GM23248 (cell line): ENCODE data around the gene BDH1. TPM values are rescaled to one million over a fixed set of nuclear protein-coding genes. Genes with fewer than 3 reads are reported as not detected.

Source experiments
- DNase-seq: peaks from one replicate; pipeline ENCODE4 v3.0.0-alpha.2; 2015
- H2AFZ ChIP-seq: fragments of 200-600 bp; sonication (generic); 2 replicates; pipeline ENCODE4 v1.6.1; 2016; ENCODE audit warnings: antibody characterized with exemption
- H3F3A ChIP-seq: fragments of 200-600 bp; sonication (generic); 2 replicates; pipeline ENCODE4 v1.6.1; 2016; ENCODE audit warnings: mild to moderate bottlenecking, antibody characterized with exemption, mixed run types; ENCODE audit not compliant: insufficient read depth
- H3K27ac ChIP-seq: fragments of 200-600 bp; sonication (generic); 2 replicates; pipeline ENCODE4 v1.5.1; 2016; ENCODE audit warnings: mild to moderate bottlenecking
- H3K27me3 ChIP-seq: fragments of 200-600 bp; sonication (generic); replicated peaks from 2 replicates; pipeline ENCODE4 v1.6.1; 2016; ENCODE audit warnings: mild to moderate bottlenecking; ENCODE audit not compliant: insufficient read depth
- H3K36me3 ChIP-seq: fragments of 200-600 bp; sonication (generic); 2 replicates; pipeline ENCODE4 v1.6.1; 2016; ENCODE audit warnings: low read depth, mild to moderate bottlenecking
- H3K4me1 ChIP-seq: fragments of 200-600 bp; sonication (generic); 2 replicates; pipeline ENCODE4 v1.6.1; 2016; ENCODE audit warnings: mild to moderate bottlenecking; ENCODE audit not compliant: insufficient read depth
- H3K4me2 ChIP-seq: fragments of 200-600 bp; sonication (generic); one replicate; pipeline ENCODE4 v1.6.1; 2016; ENCODE audit warnings: mild to moderate bottlenecking; ENCODE audit not compliant: unreplicated experiment
- H3K4me3 ChIP-seq: fragments of 200-600 bp; sonication (generic); 2 replicates; pipeline ENCODE4 v1.5.1; 2016; ENCODE audit warnings: mild to moderate bottlenecking
- H3K79me2 ChIP-seq: fragments of 200-600 bp; sonication (generic); 2 replicates; pipeline ENCODE4 v1.6.1; 2016; ENCODE audit warnings: mild to moderate bottlenecking; ENCODE audit not compliant: insufficient read depth
- H3K9ac ChIP-seq: fragments of 200-600 bp; sonication (generic); 2 replicates; pipeline ENCODE4 v1.6.1; 2016; ENCODE audit warnings: mild to moderate bottlenecking
- H3K9me2 ChIP-seq: fragments of 200-600 bp; sonication (generic); 2 replicates; pipeline ENCODE4 v1.6.1; 2016; ENCODE audit warnings: mixed run types, mild to moderate bottlenecking, moderate library complexity; ENCODE audit not compliant: insufficient read depth
- H3K9me3 ChIP-seq: fragments of 200-600 bp; sonication (generic); one replicate; pipeline ENCODE4 v1.6.1; 2017; ENCODE audit warnings: low read depth
- H4K20me1 ChIP-seq: fragments of 200-600 bp; sonication (generic); 2 replicates; pipeline ENCODE4 v1.6.0; 2016; ENCODE audit not compliant: insufficient read depth
- EZH2 ChIP-seq: fragments of 200-600 bp; sonication (generic); IDR thresholded peaks from 2 replicates; pipeline ENCODE4 v1.6.1; 2018; ENCODE audit warnings: antibody characterized with exemption, mild to moderate bottlenecking; ENCODE audit not compliant: insufficient read depth, poor library complexity, severe bottlenecking
- EZH2phosphoT487 ChIP-seq: fragments of 200-600 bp; sonication (generic); IDR thresholded peaks from 2 replicates; pipeline ENCODE4 v1.6.1; 2018; ENCODE audit warnings: antibody characterized with exemption, moderate library complexity, mild to moderate bottlenecking, low read depth; ENCODE audit not compliant: insufficient read depth
- WGBS, 2 experiments: methylation state at CpG; one replicate each; pipeline ENCODE4 v1.1.6; 2015 to 2017; ENCODE audit warnings: low lambda C conversion rate in 2 of 2, low coverage in 1 of 2; ENCODE audit errors: missing lambda C conversion rate in 2 of 2; 5-methylcytosine and 5-hydroxymethylcytosine counted together
- in situ Hi-C: fragments of 300-500 bp; cut with MboI; formaldehyde crosslinking; loops from 2 replicates; pipeline ENCODE4 v1.15.0; 2020
- polyA plus RNA-seq: library from polyadenylated mRNA; unstranded; fragments of >200 nt; fragmentation: Nextera tagmentation; extraction: Ambion mirVana; gene quantifications from 2 replicates; pipeline ENCODE4 v1.2.1, GENCODE V29; 2016
- total RNA-seq: library from RNA; depleted of rRNA; stranded (reverse); fragments of >200 nt; shearing (Covaris generic); gene quantifications from 2 replicates; pipeline ENCODE4 v1.2.3, GENCODE V29; 2014

BDH1 gene
- total and polyA plus RNA-seq, 2 experiments from 2014 or later, result 2.7 to 3.4 TPM

- Histone ChIP-seq H3K36me3 (no peaks in the 10 kb centered on the region), H3K79me2 (no peaks in the 10 kb centered on the region), H3K4me3 (no peak overlapping the region), H3K27ac (no peak overlapping the region), H3K4me2 (no peak overlapping the region), H3K9ac (no peak overlapping the region), H3K4me1 (peaks cover 4% of the 10 kb centered on the region; the same call in 1 of the 2 replicates), H3K27me3 (no peaks in the 10 kb centered on the region; the same call in 1 of the 2 replicates), H3K9me2 (no peaks in the 10 kb centered on the region), H3F3A (no peaks in the 10 kb centered on the region), H3K9me3 (no peaks in the 10 kb centered on the region), H2AFZ (no peak overlapping the region), H4K20me1 (no peaks in the 10 kb centered on the region)
- no peak for DNase-seq
- WGBS, 2 experiments, result 69 to 76% methylated on average over 8 of the region's 8 CpGs
- TF ChIP-seq EZH2, result no peak
- no peak for TF ChIP-seq EZH2phosphoT487
- in situ Hi-C loops, result no loop called here
These were observed 31.6 kb downstream of the BDH1 start for GRCh38 chr3:197524128-197524527.

DNA sequence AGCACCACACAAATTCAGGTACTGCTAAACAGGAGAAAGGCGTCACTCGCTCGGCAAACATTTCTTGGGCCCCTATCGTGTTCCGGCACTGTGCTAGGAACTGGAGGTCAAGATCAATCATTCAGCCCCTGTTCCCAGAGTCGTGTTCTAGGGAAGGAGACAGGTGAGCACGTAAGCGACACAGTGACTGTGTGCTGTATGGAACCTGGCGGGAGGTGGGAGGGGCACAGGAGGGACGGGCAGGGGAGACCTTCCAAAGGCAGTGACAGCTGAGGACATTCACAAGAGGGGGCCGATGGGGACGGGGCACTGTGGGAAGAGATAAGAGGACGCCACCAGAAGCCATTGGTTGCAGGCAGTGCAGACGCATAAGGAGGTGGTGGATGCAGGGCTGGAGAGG lies 32.2 kb downstream of the BDH1 start:
- Histone ChIP-seq H3F3A (no peaks in the 10 kb centered on the region), H3K9ac (no peak overlapping the region), H3K4me3 (no peak overlapping the region), H3K4me2 (no peak overlapping the region), H3K79me2 (no peaks in the 10 kb centered on the region), H3K27ac (no peak overlapping the region), H3K36me3 (no peaks in the 10 kb centered on the region), H3K27me3 (no peaks in the 10 kb centered on the region; the same call in 1 of the 2 replicates), H3K9me3 (no peaks in the 10 kb centered on the region), H3K9me2 (no peaks in the 10 kb centered on the region), H4K20me1 (no peaks in the 10 kb centered on the region), H3K4me1 (peaks cover 4% of the 10 kb centered on the region; the same call in 1 of the 2 replicates), H2AFZ (no peak overlapping the region)
- no peak for DNase-seq
- in situ Hi-C loops, result no loop called here
- 81 to 90% methylated on average over 11 to 14 of the region's 14 CpGs for WGBS, 2 experiments
- TF ChIP-seq EZH2phosphoT487 (no peak), EZH2 (no peak)

- Histone ChIP-seq H3K36me3 (no peaks in the 10 kb centered on the region), H3K27me3 (no peaks in the 10 kb centered on the region; the same call in 1 of the 2 replicates), H3F3A (no peaks in the 10 kb centered on the region), H3K4me3 (no peak overlapping the region), H3K9me3 (no peaks in the 10 kb centered on the region), H3K79me2 (no peaks in the 10 kb centered on the region), H3K4me2 (no peak overlapping the region), H3K27ac (no peak overlapping the region), H3K9ac (no peak overlapping the region), H3K9me2 (no peaks in the 10 kb centered on the region), H2AFZ (no peak overlapping the region), H3K4me1 (peaks cover 4% of the 10 kb centered on the region; the same call in 1 of the 2 replicates), H4K20me1 (no peaks in the 10 kb centered on the region)
- peak; percentile 60 for DNase-seq
- in situ Hi-C loops, result no loop called here
- TF ChIP-seq EZH2 (no peak), EZH2phosphoT487 (no peak)
- 59 to 60% methylated on average over 5 of the region's 5 CpGs for WGBS, 2 experiments
These were observed 32.8 kb downstream of the BDH1 start for GRCh38 chr3:197522881-197523441.

DNA sequence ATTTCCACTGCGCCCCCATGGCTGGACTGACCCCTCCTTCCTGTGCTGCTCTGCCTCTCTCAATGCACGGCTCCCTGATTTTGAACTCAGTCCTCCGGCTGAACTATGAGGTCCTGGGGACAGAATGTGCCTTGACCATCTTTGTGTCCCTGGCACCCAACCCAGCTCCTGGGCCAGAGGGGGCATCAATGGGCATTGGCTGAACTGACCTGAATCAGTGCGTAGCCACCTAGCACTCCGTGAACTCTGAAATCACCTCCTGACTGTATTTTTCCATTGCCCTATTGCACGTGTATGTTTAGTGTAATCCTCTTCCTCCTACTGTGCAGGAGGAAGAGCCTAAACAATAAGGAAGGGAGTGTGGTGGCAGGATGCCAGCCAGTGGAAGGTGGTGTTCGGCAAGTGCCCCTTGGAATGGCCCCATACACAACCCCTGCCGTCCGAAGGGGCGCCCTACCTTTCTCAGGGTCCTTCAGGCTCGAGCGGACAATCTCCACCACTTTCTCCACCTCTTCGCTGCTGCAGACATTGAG lies 33.5 kb downstream of the BDH1 start:
- Histone ChIP-seq H3K9ac (no peak overlapping the region), H3K4me2 (no peak overlapping the region), H3K4me3 (no peak overlapping the region), H3K9me3 (no peaks in the 10 kb centered on the region), H2AFZ (no peak overlapping the region), H3K36me3 (no peaks in the 10 kb centered on the region), H4K20me1 (no peaks in the 10 kb centered on the region), H3K27me3 (no peaks in the 10 kb centered on the region; the same call in 1 of the 2 replicates), H3K4me1 (peaks cover 4% of the 10 kb centered on the region; the same call in 1 of the 2 replicates), H3F3A (no peaks in the 10 kb centered on the region), H3K9me2 (no peaks in the 10 kb centered on the region), H3K27ac (no peak overlapping the region), H3K79me2 (no peaks in the 10 kb centered on the region)
- no peak for TF ChIP-seq EZH2
- TF ChIP-seq EZH2phosphoT487, result no peak
- no peak for DNase-seq
- WGBS, 2 experiments, result 90 to 94% methylated on average over 13 of the region's 13 CpGs
- in situ Hi-C loops, result no loop called here
